NCI-H1048 (cell line): ENCODE results near the gene SNAP29.
A peak's percentile ranks its signal among the peaks of the same experiment; 100 is the strongest.
"Not testable (repeated sequence)": the region's sequence is repeated elsewhere in the genome, so short reads cannot be mapped to it uniquely, and the experiment has no call there.

Experiments used
- DNase-seq: peaks from one replicate; lab custom pipeline; 2025; lab: John Stamatoyannopoulos, UW

SNAP29 gene

GRCh38 chr22:20836987-20837823 lies 21.6 kb upstream of the SNAP29 start:
- no peak for DNase-seq

- DNase-seq, result not testable (repeated sequence)
These were observed 19.5 kb upstream of the SNAP29 start for GRCh38 chr22:20839354-20839753.

GRCh38 chr22:20839837-20840645 lies 18.8 kb upstream of the SNAP29 start:
- no peak for DNase-seq

- DNase-seq, result no peak
These were observed 18.0 kb upstream of the SNAP29 start for GRCh38 chr22:20840646-20841371.

GRCh38 chr22:20843501-20843900 lies 15.3 kb upstream of the SNAP29 start:
- DNase-seq, result no peak

- DNase-seq, result no peak
These were observed 14.5 kb upstream of the SNAP29 start for GRCh38 chr22:20844055-20845037.

GRCh38 chr22:20847318-20847822 lies 11.4 kb upstream of the SNAP29 start:
- no peak for DNase-seq

GRCh38 chr22:20852076-20852475 lies 6.7 kb upstream of the SNAP29 start:
- DNase-seq, result no peak

- DNase-seq, result no peak
These were observed 6.3 kb upstream of the SNAP29 start for GRCh38 chr22:20852503-20852902.

- no peak for DNase-seq
These were observed 5.6 kb upstream of the SNAP29 start for GRCh38 chr22:20853236-20853660.

GRCh38 chr22:20857247-20857643 lies 1.6 kb upstream of the SNAP29 start:
- no peak for DNase-seq

GRCh38 chr22:20857838-20858614 lies 781 bp upstream of the SNAP29 start:
- peak; percentile 76 for DNase-seq

GRCh38 chr22:20859615-20860014 lies 808 bp downstream of the SNAP29 start:
- no peak for DNase-seq

- DNase-seq, result no peak
These were observed 3.7 kb downstream of the SNAP29 start for GRCh38 chr22:20862540-20862939.

- DNase-seq, result no peak
These were observed 4.6 kb downstream of the SNAP29 start for GRCh38 chr22:20863366-20863765.

GRCh38 chr22:20864186-20864908 lies 5.5 kb downstream of the SNAP29 start:
- no peak for DNase-seq

GRCh38 chr22:20865331-20865730 lies 6.5 kb downstream of the SNAP29 start:
- DNase-seq, result no peak

GRCh38 chr22:20865875-20866445 lies 7.2 kb downstream of the SNAP29 start:
- no peak for DNase-seq

- DNase-seq, result no peak
These were observed 7.9 kb downstream of the SNAP29 start for GRCh38 chr22:20866736-20867135.
